GM19025 (cell line): ENCODE data around the gene NTSR2.

Experiments
- ATAC-seq: cut with Tn5 transposase; IDR thresholded peaks from one replicate; pipeline ENCODE4 v1.9.1; 2021; ENCODE audit warnings: mild to moderate bottlenecking, low read depth, moderate library complexity; ENCODE audit not compliant: unreplicated experiment

NTSR2 gene

GRCh38 chr2:11633923-11634478 is 36.0 kb downstream of the NTSR2 start:
- ATAC-seq: no peak

DNA sequence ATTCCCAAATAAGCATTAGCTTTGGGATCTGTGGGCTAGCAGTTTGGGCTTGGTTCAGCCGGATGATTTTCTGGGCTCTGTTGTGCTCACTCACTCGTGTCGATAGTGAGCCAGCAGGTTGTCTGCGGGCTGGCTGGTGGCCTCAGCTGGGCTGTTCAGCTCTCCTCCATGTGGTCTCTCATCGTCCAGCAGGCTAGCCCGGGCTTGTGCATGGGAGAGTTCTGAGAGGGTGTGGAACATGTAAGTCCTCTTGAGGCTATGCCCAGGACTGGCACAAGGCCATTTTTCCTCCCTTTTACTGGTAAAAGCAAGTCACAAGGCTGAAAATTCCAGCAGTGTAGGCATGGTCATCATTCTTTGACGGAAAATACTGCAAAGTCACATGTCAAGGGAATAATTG is 38.5 kb downstream of the NTSR2 start:
- ATAC-seq: no peak

GRCh38 chr2:11630855-11631254 is 39.1 kb downstream of the NTSR2 start:
- no peak for ATAC-seq

DNA sequence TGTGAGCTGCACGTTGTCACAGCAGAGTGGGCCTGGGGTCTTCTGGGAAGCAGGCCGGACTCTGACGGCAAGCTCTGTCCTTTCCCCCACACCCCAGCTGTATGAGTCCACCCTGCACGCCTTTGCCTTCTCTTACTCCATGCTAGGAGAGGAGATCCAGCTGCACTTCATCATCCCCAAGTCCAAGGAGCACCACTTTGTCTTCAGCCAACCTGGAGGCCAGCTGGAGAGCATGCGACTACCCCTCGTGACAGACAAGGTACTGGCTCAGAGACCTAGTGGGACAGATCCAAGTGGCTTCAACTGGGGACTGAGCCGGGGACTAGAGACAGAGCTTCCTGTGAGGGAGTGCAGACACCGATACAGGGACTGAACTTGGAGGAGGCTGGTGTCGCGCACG is 40.1 kb downstream of the NTSR2 start:
- no peak for ATAC-seq

DNA sequence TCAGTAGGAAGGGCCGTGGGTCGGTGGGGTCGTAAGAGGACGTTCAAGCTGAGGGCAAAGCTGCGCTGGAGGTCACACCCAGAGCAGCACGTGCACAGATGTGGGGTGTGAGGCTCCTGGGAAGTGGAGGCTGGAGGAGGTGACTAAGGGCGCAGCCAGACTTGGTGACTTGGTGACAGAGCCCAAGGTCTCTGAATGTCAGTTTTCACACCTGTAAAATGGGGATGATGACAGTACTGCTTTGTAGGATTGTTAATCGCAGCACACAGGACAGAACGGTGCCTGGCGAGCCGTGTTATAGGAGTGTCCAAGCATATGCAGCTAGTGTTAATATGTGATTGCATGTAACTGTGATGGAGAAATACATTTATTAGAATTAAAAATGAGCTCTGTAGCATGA is 40.8 kb downstream of the NTSR2 start:
- no peak for ATAC-seq

DNA sequence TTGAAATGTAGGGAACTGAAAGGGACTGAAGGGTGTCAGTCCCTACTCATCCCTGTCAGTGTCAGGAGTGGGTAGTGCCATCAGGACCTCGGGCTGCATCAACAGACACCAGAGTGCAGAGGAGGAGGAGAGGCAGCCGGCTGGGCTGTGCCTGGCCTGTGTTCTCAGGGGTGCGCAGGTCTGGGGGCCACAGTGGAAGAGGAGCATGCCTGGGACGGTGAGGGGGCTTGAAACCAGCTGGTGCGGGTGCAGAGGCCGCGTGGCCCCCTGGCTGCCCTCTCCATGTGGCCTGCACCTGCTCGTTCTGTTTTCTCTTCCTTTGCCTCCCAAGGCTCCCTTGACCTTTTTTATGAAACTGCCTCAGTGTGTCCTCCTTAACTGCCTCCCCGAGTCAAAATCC is 41.3 kb downstream of the NTSR2 start:
- ATAC-seq: no peak

DNA sequence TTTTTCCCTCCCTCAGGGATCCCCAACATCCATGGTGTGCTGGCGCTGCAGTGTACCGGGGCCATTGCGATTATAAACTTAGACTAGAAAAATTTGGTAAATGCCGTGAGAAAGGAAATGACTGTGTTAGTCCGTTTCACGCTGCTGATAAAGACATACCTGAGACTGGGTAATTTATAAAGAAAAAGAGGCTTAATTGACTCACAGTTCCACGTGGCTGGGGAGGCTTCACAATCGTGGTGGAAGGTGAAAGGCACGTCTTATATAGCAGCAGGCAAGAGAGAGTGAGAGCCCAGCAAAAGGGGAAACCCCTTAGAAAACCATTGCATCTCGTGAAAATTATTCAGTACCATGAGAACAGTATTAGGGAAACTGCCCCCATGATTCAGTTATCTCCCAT is 44.3 kb downstream of the NTSR2 start:
- no peak for ATAC-seq

- no peak for ATAC-seq
Measured at GRCh38 chr2:11624893-11625292, 45.1 kb downstream of the NTSR2 start.

DNA sequence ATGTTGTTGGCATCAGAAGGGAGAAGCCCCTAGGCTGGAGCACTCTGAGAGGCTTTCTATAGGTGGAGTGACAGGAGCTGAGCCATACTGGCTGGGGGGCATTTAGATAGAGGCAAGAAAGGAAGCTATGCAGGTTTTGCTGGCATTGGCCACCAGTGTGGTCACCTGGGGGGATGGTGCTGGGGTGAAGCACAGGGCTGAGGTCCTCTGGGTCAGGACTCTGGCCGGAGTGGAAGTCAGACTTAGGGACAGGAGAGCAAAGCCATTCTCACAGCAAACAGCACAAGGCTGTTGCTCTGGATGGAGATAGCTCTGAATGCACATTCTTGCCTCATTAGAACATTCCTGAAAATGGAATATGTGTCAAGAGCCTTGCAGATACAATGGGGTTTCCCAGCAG is 47.4 kb downstream of the NTSR2 start:
- ATAC-seq: no peak

DNA sequence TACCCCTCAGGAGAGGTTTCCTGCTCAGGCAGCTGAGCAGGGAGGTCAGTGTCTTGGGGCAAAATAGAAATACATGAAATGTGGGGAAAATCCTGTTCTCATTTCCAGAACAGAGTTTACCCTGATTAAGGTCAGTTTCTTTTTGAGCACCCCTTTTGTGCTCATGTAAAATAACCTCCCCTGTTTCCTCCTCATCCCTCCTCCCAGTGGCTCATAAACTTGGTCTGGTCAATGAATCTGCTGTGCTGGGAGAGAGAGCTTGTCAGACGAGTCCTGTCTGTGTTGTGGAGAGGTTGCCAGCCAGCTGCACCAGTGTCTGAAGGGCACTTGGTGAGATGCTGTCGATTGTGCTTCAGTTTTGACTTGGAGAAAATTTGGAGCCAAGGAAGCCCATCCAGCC is 48.6 kb downstream of the NTSR2 start:
- ATAC-seq: no peak

DNA sequence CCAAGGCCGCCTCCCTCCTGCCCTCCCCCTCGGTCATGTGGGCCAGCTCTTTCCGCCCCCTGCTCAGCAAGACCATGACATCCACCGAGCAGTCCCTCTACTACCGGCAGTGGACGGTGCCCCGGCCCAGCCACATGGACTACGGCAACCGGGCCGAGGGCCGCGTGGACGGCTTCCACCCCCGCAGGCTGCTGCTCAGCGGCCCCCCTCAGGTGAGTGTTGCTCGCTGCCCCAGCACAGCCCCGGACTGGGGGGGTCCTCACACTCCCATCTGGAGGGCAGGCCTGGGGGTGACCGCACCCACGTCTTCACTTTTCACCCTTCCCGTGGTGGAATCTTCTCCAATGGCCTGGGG is 51.3 kb downstream of the NTSR2 start:
- no peak for ATAC-seq

DNA sequence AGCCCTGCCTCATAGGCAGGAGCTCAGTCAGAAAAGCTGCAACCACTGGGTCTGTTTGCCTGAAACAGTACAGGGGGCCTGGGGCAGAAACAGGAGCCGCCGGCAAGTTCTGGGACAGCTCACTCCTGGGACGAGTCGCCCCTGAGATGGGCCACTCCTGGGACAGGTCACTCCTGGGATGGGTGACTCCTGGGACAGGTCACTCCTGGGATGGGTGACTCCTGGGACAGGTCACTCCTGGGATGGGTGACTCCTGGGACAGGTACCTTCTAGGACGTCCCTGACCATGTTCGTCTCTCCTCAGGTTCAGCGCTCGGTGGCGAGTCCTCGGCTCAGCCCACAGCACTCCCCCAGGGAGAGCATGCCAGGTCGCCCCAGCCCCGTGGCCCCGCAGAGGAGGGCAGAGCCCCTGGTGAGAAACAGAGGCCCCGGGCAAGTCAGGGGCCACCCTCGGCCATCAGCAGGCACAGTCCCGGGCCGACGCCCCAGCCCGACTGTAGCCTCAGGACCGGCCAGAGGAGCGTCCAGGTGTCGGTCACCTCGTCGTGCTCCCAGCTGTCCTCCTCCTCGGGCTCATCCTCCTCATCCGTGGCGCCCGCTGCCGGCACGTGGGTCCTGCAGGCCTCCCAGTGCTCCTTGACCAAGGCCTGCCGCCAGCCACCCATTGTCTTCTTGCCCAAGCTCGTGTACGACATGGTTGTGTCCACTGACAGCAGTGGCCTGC is 51.8 kb downstream of the NTSR2 start:
- ATAC-seq: no peak

- ATAC-seq: no peak
Measured at GRCh38 chr2:11617527-11617926, 52.5 kb downstream of the NTSR2 start.

DNA sequence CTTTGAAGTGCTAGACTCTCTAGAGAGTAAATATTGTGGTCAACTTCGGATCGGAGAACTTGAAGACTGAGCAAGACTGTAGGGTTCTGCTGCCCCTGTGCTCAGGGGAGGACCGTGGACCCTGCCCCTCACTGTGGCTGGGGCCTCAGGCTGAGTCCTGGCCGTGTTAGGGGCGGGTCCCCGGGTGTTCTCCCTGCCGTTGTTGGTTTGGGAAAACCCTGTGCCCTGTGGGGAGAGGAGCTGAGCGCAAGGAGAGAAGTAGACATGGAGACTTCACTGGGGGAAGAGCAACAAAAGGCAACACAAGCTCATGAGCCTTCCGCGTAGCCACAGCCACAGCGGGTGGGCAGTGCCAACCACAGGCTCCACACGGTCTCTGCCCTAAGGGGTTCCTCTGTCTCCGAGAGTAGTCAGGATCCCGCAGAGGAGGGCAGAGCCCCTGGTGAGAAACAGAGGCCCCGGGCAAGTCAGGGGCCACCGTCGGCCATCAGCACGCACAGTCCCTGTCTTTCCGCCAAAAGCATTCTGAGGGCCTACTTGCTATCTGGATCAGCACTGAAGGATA is 53.1 kb downstream of the NTSR2 start:
- no peak for ATAC-seq

- ATAC-seq: no peak
Measured at GRCh38 chr2:11616097-11616687, 53.8 kb downstream of the NTSR2 start.

DNA sequence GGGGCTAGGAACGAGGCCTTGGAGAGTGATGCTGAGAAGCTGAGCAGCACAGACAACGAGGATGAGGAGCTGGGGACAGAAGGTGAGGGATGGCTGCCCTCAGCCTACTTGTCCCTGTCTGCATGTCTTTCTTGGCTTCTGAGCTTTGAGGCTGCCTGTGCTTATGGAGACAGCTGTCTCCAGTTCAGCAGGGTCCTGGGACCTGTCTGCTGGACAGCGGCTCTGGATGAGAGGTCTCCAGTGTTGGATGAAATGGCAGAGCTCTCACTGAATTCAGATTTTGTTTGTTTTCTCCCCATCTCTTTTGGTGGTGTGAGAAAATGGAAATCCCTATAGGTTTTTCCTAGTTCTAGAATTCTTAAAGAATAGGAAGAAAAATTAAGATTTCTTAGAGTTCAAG is 54.8 kb downstream of the NTSR2 start:
- ATAC-seq: no peak

DNA sequence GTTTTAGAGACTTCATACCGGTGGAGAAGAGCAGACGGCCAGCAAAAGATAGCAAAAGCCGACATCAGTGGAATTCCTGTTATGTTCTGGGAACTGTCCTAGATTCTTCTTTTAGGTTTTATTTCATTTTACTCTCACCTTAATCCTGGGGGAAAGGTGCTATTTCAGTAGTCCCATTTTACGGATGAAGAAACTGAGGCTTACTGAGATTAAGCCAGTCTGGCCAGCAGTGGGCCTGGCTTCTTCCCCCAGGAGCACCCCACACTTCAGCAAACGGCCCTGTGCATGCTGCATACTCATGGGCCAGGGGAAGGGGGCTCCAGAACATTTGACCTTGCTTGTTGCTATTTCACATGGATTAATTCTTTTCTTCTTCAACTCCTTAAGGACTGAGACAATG is 56.7 kb downstream of the NTSR2 start:
- ATAC-seq: no peak

GRCh38 chr2:11612553-11613215 is 57.3 kb downstream of the NTSR2 start:
- no peak for ATAC-seq

- ATAC-seq: no peak
Measured at GRCh38 chr2:11611251-11611650, 58.7 kb downstream of the NTSR2 start.

DNA sequence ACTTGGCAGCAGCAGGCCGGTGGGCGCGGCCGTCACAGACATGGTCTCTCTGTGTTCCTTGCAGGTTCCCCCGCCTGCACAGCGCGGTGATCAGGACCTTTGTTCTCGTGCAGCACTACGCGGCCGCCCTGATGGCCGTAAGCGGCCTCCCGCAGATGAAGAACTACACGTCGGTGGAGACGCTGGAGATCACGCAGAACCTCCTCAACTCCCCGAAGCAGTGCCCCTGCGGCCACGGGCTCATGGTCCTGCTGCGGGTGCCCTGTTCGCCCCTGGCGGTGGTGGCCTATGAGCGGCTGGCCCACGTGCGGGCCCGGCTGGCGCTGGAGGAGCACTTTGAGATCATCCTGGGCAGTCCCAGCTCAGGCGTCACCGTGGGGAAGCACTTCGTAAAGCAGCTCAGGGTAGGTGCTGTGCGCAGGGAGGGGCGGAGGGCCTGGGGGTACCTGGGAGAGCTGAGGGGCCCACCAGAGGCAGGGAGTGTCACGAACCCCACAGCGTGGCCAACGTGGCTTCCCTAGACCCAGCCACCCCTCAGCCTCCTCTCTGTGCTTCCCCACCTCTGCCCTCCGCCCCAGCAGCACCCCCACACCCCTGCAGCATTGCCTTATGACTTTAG is 59.3 kb downstream of the NTSR2 start:
- no peak for ATAC-seq
